ENCODE results near the gene PHACTR2.

- TF ChIP-seq POLR2A (IDR thresholded peaks at IDR 0.05): no peak
- TF ChIP-seq, protein P1, sequence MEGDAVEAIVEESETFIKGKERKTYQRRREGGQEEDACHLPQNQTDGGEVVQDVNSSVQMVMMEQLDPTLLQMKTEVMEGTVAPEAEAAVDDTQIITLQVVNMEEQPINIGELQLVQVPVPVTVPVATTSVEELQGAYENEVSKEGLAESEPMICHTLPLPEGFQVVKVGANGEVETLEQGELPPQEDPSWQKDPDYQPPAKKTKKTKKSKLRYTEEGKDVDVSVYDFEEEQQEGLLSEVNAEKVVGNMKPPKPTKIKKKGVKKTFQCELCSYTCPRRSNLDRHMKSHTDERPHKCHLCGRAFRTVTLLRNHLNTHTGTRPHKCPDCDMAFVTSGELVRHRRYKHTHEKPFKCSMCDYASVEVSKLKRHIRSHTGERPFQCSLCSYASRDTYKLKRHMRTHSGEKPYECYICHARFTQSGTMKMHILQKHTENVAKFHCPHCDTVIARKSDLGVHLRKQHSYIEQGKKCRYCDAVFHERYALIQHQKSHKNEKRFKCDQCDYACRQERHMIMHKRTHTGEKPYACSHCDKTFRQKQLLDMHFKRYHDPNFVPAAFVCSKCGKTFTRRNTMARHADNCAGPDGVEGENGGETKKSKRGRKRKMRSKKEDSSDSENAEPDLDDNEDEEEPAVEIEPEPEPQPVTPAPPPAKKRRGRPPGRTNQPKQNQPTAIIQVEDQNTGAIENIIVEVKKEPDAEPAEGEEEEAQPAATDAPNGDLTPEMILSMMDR (IDR thresholded peaks at IDR 0.05): no peak
Measured at GRCh38 chr6:143772116-143773086, 94.6 kb downstream of the PHACTR2 start.

Measured in testis (tissue), 2 donors.